ENCODE results near the gene STUM.

The STUM gene

GRCh38 chr1:226644541-226645176 is 96.1 kb downstream of the STUM start:
- ATAC-seq (ENCODE audit: low read depth) (no peak), DNase-seq (ENCODE audit: low spot score) (no peak)
- Histone ChIP-seq H3K36me3 (ENCODE audit: low read depth) (no peaks in the 10 kb centered on the region), H3K27ac (ENCODE audit: poor library complexity, severe bottlenecking) (no peak overlapping the region), H3K4me3 (ENCODE audit: severe bottlenecking) (no peak overlapping the region), H3K9me3 (ENCODE audit: severe bottlenecking) (no peaks in the 10 kb centered on the region), H3K4me1 (ENCODE audit: insufficient read depth, poor library complexity, severe bottlenecking) (no peaks in the 10 kb centered on the region), H3K27me3 (ENCODE audit: insufficient read depth, poor library complexity, severe bottlenecking) (no peaks in the 10 kb centered on the region)
- TF ChIP-seq, protein P1, sequence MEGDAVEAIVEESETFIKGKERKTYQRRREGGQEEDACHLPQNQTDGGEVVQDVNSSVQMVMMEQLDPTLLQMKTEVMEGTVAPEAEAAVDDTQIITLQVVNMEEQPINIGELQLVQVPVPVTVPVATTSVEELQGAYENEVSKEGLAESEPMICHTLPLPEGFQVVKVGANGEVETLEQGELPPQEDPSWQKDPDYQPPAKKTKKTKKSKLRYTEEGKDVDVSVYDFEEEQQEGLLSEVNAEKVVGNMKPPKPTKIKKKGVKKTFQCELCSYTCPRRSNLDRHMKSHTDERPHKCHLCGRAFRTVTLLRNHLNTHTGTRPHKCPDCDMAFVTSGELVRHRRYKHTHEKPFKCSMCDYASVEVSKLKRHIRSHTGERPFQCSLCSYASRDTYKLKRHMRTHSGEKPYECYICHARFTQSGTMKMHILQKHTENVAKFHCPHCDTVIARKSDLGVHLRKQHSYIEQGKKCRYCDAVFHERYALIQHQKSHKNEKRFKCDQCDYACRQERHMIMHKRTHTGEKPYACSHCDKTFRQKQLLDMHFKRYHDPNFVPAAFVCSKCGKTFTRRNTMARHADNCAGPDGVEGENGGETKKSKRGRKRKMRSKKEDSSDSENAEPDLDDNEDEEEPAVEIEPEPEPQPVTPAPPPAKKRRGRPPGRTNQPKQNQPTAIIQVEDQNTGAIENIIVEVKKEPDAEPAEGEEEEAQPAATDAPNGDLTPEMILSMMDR (IDR thresholded peaks at IDR 0.05; ENCODE audit: poor library complexity, severe bottlenecking) = no peak

GRCh38 chr1:226645279-226645976 is 96.9 kb downstream of the STUM start:
- no peaks in the 10 kb centered on the region for H3K27me3 ChIP-seq (ENCODE audit: insufficient read depth, poor library complexity, severe bottlenecking)
- H3K9me3 ChIP-seq (ENCODE audit: severe bottlenecking) = no peaks in the 10 kb centered on the region
- ATAC-seq (ENCODE audit: low read depth) (no peak), DNase-seq (ENCODE audit: low spot score) (no peak)
- no peak overlapping the region for H3K4me3 ChIP-seq (ENCODE audit: severe bottlenecking)
- H3K36me3 ChIP-seq (ENCODE audit: low read depth) = no peaks in the 10 kb centered on the region
- no peak overlapping the region for H3K27ac ChIP-seq (ENCODE audit: poor library complexity, severe bottlenecking)
- no peaks in the 10 kb centered on the region for H3K4me1 ChIP-seq (ENCODE audit: insufficient read depth, poor library complexity, severe bottlenecking)
- TF ChIP-seq, protein P1 (IDR thresholded peaks at IDR 0.05; ENCODE audit: poor library complexity, severe bottlenecking) = no peak

DNA sequence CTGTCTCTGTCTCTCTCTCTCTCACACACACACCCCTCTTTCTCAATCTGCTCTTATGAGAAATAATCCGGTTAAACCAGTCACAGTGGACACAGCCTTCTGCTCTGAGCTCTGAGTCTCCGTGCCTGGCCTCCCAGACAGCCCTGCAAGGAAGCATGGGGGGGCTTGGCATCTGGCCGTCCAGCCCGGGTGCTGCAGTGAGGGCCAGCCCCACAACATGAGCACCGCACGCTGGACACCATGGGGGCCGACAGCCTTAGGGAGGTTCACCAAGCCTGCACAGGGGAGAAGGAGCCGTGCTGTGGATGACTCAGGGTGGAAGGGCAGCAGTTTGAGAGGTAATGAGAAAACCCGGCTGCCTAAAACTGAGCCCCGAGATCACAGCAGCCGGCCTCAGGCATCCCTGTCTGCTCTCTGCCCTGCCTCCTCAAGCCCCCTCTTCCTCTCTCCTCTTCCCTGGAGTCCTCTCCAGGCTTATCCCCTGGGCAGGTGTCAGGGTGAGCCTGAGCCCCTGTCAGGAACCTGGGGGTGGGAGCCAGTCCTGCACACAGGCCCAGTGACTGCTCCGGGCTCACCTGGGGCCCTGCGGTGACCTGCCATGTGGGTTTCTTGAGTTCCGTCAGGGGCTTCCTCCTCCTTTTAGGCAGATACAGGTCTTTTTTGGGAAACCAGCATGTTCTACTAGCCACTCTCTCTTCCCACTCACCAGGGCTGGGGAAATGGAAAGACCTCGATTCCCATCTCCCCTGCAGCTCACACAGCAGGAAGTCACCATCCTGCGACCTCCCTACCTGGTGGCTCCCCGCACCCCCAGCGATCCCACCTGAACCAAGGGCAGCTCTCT is 97.7 kb downstream of the STUM start:
- no peaks in the 10 kb centered on the region for H3K9me3 ChIP-seq (ENCODE audit: severe bottlenecking)
- H3K27ac ChIP-seq (ENCODE audit: poor library complexity, severe bottlenecking) = no peak overlapping the region
- H3K36me3 ChIP-seq (ENCODE audit: low read depth) = no peaks in the 10 kb centered on the region
- TF ChIP-seq, protein P1 (IDR thresholded peaks at IDR 0.05; ENCODE audit: poor library complexity, severe bottlenecking) = no peak
- no peak overlapping the region for H3K4me3 ChIP-seq (ENCODE audit: severe bottlenecking)
- H3K27me3 ChIP-seq (ENCODE audit: insufficient read depth, poor library complexity, severe bottlenecking) = no peaks in the 10 kb centered on the region
- H3K4me1 ChIP-seq (ENCODE audit: insufficient read depth, poor library complexity, severe bottlenecking) = no peaks in the 10 kb centered on the region
- DNase-seq (ENCODE audit: low spot score) (no peak), ATAC-seq (ENCODE audit: low read depth) (no peak)

DNA sequence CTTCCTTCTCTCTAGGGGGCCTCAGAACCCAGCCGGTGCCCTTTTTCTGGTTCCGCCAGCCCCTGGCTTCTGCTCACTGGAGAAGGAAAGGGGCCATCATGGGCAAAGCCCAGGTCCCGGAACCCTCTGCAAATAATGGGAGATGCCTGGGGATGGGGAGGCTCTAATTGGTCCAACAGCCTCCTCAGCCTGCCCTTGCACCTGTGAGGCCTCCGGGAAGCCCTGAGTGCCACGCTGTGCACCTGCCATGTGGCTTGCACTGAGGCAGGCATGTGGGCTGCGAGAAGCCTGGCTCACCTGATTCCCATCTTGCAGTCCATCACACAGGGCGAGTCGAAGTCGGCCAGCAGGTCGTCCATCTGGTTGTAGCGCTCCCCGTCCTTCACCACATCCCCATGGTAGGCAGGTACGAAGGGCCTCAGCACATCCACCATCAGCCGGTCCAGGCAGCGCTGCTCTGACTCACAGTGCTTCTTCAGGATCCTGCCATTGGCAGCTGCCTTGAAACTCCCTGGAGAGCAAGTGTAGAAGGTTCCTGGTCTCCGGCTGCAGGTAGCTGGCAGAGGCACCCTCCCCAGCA is 98.4 kb downstream of the STUM start:
- TF ChIP-seq, protein P1 (IDR thresholded peaks at IDR 0.05; ENCODE audit: poor library complexity, severe bottlenecking) = no peak
- DNase-seq (ENCODE audit: low spot score) (no peak), ATAC-seq (ENCODE audit: low read depth) (no peak)
- H3K27me3 ChIP-seq (ENCODE audit: insufficient read depth, poor library complexity, severe bottlenecking) = no peaks in the 10 kb centered on the region
- no peak overlapping the region for H3K27ac ChIP-seq (ENCODE audit: poor library complexity, severe bottlenecking)
- H3K4me3 ChIP-seq (ENCODE audit: severe bottlenecking) = no peak overlapping the region
- no peaks in the 10 kb centered on the region for H3K36me3 ChIP-seq (ENCODE audit: low read depth)
- no peaks in the 10 kb centered on the region for H3K9me3 ChIP-seq (ENCODE audit: severe bottlenecking)
- no peaks in the 10 kb centered on the region for H3K4me1 ChIP-seq (ENCODE audit: insufficient read depth, poor library complexity, severe bottlenecking)
